Neuron (in vitro differentiated cells): Measurements from ENCODE around the gene YOD1.

Experiments
- H2AFZ ChIP-seq: one replicate; pipeline ENCODE4 v1.6.1; 2013; ENCODE audit warnings: low read depth, mild to moderate bottlenecking, inconsistent platforms, low read length, moderate library complexity
- H3K27me3 ChIP-seq: one replicate; pipeline ENCODE4 v1.6.1; 2013; ENCODE audit warnings: low read length; ENCODE audit not compliant: insufficient read depth
- H3K36me3 ChIP-seq: one replicate; pipeline ENCODE4 v1.6.1; 2013; ENCODE audit warnings: low read length; ENCODE audit not compliant: insufficient read depth
- H3K4me1 ChIP-seq: one replicate; pipeline ENCODE4 v1.6.1; 2013; ENCODE audit warnings: low read length; ENCODE audit not compliant: insufficient read depth
- H3K4me3 ChIP-seq: 2 replicates; pipeline ENCODE4 v1.5.1; 2013; ENCODE audit warnings: mild to moderate bottlenecking, low read length, moderate library complexity
- H3K9me3 ChIP-seq: one replicate; pipeline ENCODE4 v1.6.1; 2013; ENCODE audit warnings: low read length

The YOD1 gene

DNA sequence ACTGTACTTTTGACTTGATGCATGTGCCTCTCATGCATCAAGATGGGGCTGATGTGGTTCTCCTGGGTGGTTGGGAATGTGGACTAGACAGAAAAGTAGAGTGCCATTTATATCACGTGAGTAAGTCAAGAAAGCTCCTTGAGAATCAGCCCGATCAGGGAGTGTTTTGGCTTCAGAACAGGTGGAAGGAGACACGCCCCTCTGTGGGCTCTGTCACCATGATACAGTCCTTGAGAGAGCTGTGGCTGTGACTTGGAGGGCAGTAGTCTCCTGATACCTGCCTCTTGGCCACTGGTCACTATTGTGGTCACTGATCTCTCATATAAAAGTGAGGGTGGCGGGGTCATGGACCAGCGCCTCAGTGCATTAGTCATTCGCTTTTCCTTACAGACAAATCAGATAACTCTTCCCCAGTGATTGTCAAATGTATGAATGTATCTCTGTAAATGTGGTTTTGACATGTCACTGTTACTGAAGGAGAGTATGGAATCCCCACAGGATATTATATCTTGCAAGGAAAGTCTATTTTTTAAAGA, 28.8 kb upstream of the YOD1 start:
- Histone ChIP-seq H3K9me3 (no peaks in the 10 kb centered on the region), H3K27me3 (no peaks in the 10 kb centered on the region), H2AFZ (no peak overlapping the region), H3K36me3 (no peaks in the 10 kb centered on the region), H3K4me3 (no peak overlapping the region), H3K4me1 (no peaks in the 10 kb centered on the region)

DNA sequence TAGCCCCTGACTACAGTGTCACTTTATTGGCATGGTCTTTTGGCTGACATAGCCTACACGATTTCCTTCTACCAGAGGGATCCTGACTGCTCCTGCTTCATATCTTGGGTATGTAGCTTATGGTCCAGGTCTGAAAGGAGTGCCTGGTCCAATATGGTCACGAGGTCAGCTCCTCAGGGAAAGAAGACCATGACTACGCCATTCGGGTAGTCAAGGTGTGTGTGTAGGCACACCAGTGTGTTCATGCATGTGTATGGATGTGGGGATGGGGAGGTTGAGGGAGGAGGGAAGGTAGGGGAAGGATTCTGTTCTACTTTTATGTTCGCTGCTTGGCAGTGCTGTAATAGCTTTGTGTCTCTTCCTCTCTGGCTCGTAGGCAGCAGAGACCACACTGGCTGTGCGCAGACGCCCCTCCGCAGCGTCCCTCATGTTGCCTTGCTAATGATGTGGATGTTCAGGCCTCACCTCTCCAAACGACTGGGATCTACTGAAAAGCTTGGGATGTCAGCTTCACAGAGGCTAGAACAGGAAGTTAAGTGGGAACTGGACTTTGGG, 27.6 kb upstream of the YOD1 start:
- H3K4me1 ChIP-seq = no peaks in the 10 kb centered on the region
- H3K27me3 ChIP-seq = no peaks in the 10 kb centered on the region
- H3K9me3 ChIP-seq = no peaks in the 10 kb centered on the region
- no peak overlapping the region for H2AFZ ChIP-seq
- H3K4me3 ChIP-seq = no peak overlapping the region
- no peaks in the 10 kb centered on the region for H3K36me3 ChIP-seq

DNA sequence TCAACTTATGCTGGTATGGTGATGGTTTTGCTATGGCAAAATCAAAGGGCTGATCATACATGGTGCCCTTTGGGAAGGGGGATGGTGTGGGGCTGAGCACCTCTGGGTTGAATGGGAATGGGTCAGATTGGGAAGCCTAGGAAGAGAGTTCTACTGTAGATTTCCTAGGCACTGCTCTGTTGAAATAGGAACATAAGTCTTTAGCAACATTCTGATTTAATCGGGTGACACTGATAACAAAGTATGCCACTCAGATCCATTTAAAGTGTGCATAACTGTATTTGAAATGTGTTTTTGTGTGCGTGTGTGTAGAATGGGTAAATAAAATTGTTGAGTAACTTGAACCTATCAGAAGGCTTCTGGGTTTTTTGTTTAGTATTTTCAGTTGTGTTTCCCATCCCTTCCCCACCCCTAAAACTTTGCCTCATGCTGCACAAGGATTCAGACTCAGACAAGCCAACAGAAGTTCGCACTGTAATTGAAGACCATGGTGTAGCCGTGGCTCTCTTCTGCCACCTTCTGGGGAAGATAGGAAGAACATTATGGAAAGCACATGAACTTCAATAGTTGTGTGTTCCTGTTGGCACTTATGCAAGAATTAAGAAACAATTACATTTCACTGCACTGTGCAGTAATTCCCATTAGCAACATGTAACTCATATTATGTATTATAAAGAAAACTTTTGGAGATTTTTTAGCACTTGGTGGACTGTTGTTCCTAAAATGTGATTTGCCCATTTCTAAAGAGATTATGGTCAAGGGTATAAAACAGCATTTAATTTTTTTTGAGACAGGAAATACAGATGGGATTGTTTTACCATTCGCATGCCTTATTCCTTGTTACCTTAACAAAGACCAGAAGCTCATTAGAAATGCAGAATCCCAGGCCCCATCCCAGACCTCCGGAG, 26.7 kb upstream of the YOD1 start:
- no peak overlapping the region for H2AFZ ChIP-seq
- H3K9me3 ChIP-seq = no peaks in the 10 kb centered on the region
- H3K4me3 ChIP-seq = no peak overlapping the region
- no peaks in the 10 kb centered on the region for H3K27me3 ChIP-seq
- H3K4me1 ChIP-seq = no peaks in the 10 kb centered on the region
- H3K36me3 ChIP-seq = no peaks in the 10 kb centered on the region

DNA sequence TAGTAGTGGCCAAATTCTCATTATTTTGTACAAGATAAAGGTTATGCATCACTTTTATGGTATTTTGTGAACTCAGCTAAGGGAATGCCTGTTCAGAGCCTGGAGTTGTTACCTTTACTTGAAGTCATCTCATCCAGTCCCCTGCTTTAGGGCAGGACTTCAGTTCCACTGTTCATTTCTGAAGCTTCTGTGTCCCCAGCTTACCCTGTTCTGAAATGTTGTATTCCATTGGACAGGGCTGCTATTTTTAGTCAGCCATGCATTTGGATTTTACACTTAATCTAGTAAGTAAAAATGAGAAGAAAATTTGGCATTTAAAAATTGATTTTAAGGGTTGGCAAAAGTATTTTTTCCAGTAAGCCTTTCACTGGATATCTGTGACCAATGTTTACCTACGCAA, 26.0 kb upstream of the YOD1 start:
- Histone ChIP-seq H3K4me1 (no peaks in the 10 kb centered on the region), H3K36me3 (peaks cover 3% of the 10 kb centered on the region), H3K27me3 (no peaks in the 10 kb centered on the region), H3K4me3 (no peak overlapping the region), H2AFZ (no peak overlapping the region), H3K9me3 (no peaks in the 10 kb centered on the region)

DNA sequence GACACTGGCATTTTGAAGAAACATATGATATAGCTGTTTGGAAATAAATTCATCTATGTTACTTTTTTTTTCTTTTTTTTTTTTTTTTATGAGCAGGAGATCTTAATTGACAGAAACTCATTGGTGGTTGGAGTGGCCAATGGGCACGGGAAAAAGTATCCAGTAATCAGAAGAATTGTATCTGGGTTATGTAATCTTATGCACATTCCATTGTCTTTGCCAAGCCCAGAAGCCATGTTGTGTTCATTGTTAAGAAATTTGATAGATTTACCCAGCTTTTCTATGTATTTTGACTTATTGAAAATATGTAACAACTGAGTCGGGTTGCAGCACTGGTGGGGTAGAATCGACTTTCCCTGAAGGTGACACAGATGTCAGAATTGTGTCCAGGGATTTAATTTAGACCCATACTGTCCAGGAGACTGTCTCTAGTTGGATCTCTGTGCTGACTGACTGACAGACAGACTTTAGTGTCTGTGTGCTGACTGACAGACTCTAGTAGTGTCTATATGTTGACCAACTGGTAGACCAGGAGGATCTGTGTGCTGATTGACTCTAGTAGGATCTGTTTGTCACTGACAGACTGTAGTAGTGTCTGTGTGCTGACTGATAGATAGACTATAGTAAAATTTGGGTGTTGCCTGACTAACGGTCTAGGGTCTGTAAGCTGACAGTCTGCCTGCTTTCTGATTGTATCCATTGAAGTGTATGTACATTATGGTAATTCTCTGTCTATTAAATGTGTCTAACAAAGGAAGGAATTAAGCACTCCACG, 25.4 kb upstream of the YOD1 start:
- Histone ChIP-seq H3K27me3 (no peaks in the 10 kb centered on the region), H3K4me3 (no peak overlapping the region), H3K36me3 (peaks cover 4% of the 10 kb centered on the region), H3K9me3 (no peaks in the 10 kb centered on the region), H3K4me1 (no peaks in the 10 kb centered on the region), H2AFZ (no peak overlapping the region)

DNA sequence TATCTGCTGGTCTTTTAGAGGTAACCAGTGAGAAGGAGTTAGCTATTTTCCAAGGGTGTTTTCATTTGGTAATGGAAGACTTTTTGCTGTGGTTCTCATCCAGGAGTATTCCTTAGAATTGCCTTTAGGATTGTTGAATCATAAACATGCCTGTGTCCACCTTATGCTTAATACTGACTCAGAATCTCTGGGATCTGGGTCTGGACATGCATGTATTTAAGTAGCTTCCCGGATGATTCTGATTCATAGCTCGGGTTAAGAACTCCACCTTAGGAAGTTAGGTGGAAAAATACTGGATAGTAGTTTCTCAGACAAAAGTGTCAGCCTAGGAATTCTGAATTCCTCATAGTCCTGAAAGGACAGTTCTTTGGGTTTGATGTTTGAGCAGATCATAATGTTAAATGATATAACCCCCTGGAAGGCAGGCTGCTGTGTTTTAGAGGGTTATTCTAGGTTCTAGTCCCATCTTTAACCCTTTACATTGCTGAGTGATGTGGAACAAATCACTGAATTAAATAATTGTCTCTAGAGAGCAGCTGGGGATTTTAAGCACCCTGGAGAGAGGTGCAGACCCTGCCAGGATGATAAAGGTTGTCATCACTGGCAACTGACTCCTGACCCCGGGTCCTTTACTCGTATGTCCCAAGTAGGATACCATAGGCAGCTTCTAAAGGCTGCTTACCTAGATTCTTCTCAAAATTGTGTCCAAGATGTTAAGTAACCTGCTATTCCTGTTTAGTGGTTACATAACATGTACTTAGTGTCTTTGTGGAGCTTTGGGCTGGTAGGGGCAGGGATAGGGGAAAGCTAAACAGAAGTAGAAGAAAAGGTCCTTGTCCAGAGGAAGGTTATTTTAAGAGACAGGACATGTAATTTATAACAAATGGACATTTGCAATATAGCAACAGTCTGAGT, 23.2 kb upstream of the YOD1 start:
- Histone ChIP-seq H3K4me1 (no peaks in the 10 kb centered on the region), H2AFZ (no peak overlapping the region), H3K4me3 (no peak overlapping the region), H3K36me3 (peaks cover 7% of the 10 kb centered on the region), H3K9me3 (no peaks in the 10 kb centered on the region), H3K27me3 (no peaks in the 10 kb centered on the region)

DNA sequence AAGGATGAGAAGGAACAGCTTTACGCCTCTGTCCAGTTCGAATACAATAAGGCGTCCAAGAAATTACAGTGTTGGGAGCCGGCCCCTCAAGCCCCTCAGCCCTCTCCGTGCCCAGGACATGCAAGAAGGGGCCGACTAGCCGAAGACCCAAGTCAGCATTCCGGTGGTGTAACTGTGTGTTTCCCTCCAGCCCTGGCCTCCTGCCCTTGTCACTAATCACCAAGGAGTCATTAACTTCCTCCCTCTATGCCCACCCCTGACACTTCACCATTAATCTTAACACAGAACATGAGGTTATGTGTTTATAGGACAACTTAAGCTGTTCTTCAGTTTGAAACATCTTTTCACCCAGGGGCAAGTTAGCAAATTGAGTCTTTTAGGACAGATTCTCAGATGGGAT, 21.2 kb upstream of the YOD1 start:
- Histone ChIP-seq H3K4me1 (no peaks in the 10 kb centered on the region), H3K36me3 (peaks cover 15% of the 10 kb centered on the region), H3K4me3 (no peak overlapping the region), H3K27me3 (no peaks in the 10 kb centered on the region), H3K9me3 (no peaks in the 10 kb centered on the region), H2AFZ (no peak overlapping the region)

DNA sequence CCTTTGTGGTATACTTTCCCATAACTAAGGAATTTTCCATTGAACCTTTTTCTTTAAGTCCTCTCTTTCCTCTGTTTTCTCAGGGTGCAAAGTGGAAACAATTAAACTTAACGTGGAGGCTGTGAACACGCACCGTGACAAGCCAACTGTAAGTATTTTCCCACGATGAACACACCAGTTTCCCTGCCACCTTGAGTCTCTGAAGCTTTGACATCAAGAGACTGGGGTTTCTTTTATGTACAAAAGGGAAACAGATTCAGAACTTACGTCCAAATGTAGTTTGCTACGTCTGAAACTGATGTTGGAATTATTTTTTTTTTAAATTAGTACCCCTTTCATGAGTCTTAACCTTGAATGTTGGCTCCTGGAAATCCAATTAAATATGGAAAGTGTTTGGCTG, 20.4 kb upstream of the YOD1 start:
- no peaks in the 10 kb centered on the region for H3K4me1 ChIP-seq
- no peak overlapping the region for H3K4me3 ChIP-seq
- no peak overlapping the region for H2AFZ ChIP-seq
- peaks cover 15% of the 10 kb centered on the region for H3K36me3 ChIP-seq
- H3K27me3 ChIP-seq = no peaks in the 10 kb centered on the region
- no peaks in the 10 kb centered on the region for H3K9me3 ChIP-seq

DNA sequence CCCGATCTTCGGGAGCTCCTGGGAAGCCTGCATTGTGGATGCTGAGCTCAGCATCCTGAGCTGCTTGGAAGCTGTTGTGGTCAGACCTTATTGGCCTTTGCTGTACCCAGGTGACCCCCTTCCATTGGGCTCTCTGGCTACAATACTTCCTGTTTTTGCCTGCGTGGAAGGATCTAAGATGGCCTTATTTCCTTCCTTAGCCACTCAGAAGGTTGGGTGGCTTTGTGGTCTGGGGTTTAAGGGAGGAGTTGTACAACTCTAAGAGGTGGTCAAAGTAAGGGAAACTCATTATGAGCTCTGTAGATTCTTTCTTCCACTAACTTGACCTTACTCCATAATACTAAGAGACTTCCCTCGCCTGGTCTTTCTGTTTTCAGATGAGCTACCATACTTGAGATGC, 19.8 kb upstream of the YOD1 start:
- peaks cover 19% of the 10 kb centered on the region for H3K36me3 ChIP-seq
- H2AFZ ChIP-seq = no peak overlapping the region
- no peak overlapping the region for H3K4me3 ChIP-seq
- no peaks in the 10 kb centered on the region for H3K9me3 ChIP-seq
- H3K27me3 ChIP-seq = no peaks in the 10 kb centered on the region
- H3K4me1 ChIP-seq = no peaks in the 10 kb centered on the region

DNA sequence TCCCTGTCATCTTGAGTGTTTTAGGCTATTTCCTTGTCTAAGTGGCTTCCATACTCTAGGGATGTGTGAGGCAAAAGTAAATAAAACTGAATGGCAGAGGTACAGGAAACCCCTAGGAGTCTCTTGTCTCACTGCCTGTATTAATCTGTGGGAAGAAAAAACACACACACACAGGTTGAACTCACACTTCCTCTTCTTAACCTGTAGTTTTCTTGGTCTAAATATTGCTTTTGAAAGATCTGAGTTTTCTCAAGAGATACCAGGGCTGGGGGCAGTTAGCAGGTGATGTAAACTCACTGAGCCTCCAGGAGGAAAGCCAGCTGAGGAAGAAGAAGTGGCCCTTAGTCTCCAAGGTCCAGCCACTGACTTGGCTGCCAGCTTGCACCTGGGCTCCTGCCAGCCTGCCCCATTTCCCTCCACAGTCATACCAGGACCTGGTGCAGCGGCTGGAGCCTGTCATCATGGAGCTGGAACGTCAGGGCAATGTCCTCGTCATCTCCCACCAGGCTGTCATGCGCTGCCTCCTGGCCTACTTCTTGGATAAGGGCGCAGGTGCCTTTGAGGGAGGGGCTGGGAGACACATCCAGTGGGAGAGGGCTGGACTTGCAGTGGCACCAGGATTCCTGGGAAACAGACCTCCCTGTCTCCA, 19.0 kb upstream of the YOD1 start:
- no peak overlapping the region for H3K4me3 ChIP-seq
- H3K27me3 ChIP-seq = no peaks in the 10 kb centered on the region
- H2AFZ ChIP-seq = no peak overlapping the region
- H3K36me3 ChIP-seq = peaks cover 19% of the 10 kb centered on the region
- no peaks in the 10 kb centered on the region for H3K4me1 ChIP-seq
- no peaks in the 10 kb centered on the region for H3K9me3 ChIP-seq

DNA sequence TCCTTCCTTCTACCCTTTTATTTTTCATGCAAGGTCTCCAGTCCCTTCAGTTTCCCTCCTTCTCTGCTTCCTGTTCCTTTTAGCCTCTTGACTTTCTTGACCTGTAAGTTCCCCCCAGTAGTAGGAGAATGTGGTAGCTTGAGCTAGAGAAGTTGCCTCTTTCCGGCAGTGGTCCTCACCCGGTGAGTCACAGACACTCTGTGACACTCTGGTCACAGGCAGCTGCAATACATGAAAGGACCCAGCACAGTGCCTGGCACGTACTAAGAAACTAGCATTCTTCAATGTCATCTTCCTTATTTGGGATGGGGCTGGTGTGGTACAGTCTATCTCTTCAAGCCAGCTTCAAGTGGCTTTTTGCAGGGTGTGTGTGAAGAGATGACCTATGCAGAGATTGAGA, 18.1 kb upstream of the YOD1 start:
- H3K27me3 ChIP-seq = no peaks in the 10 kb centered on the region
- no peak overlapping the region for H2AFZ ChIP-seq
- H3K4me3 ChIP-seq = no peak overlapping the region
- peaks cover 19% of the 10 kb centered on the region for H3K36me3 ChIP-seq
- no peaks in the 10 kb centered on the region for H3K4me1 ChIP-seq
- no peaks in the 10 kb centered on the region for H3K9me3 ChIP-seq

DNA sequence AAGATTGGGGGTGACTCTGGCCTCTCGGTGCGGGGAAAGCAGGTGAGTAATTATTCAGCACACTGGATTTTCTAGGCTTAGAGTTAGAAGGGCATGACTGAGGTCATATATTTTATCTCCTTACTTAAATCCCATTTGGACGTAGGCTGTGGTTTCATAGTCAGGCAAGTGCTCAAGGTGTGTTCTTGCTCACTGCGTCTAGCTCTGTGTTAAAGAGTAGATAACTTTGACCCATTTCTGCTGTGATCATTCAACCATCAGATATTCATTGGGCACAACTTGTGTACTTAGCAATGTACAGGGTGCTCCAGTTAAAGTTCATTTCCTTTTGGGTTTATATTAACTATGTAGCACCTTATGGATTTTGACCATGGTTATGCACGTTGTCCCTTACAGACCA, 16.7 kb upstream of the YOD1 start:
- no peaks in the 10 kb centered on the region for H3K27me3 ChIP-seq
- no peaks in the 10 kb centered on the region for H3K4me1 ChIP-seq
- no peak overlapping the region for H3K4me3 ChIP-seq
- peaks cover 19% of the 10 kb centered on the region for H3K36me3 ChIP-seq
- H3K9me3 ChIP-seq = no peaks in the 10 kb centered on the region
- H2AFZ ChIP-seq = no peak overlapping the region
